22Rv1 (cell line): ENCODE data around the gene IMPDH2.

Experiments used
- H3K27ac ChIP-seq: fragments of 450-650 bp; 2 replicates; pipeline ENCODE4 v1.5.1; 2017
- ZFX ChIP-seq: fragments of 450-650 bp; IDR thresholded peaks from 2 replicates; pipeline ENCODE4 v1.6.1; 2017; ENCODE audit warnings: antibody characterized with exemption, borderline replicate concordance
- TF ChIP-seq, protein P1 (sequence below): fragments of 450-650 bp; IDR thresholded peaks from 2 replicates; pipeline ENCODE4 v1.5.1; 2017; ENCODE audit warnings: mild to moderate bottlenecking

The IMPDH2 gene

DNA sequence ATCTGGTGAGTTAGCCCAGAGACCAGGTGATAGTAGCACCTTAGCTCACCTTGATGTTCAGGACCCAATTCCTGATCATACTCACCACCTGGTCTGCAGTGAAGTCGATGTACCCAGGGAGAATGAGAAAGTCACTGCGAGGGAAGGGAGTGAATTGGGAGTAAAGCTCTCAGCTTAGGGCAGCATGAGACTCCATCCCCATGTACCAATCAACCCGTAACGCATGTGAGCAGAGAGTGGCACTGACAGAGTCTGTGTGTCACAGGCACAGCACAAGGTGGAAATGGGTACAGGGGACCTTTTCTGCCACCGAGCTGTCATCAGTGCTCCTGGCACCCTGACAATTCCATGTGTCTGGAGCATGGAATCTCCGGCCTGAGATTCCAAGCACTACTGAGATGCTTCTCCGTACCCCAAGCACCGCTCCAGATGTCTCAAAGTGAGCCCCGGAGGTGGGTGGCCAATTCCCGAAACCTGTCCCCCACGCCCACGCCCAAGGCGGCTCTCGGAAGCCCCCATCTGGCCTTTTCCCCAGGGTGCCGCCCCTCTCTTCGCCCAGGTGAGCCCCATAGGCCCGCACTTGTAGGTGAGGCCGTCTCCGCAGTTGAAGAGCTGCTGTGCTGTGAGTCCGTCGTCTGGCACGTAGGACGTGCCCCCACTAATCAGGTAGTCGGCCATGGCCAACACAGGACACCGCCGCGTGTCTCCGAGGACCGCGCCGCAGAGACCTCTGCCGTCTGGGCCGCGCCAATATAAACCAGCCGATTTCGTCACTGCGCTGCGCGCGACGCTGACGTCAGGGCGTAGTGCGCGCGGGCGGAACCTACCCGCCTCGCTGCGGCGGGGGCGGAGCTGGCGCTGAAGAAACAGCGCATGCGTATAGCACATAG lies at the start of gene IMPDH2:
IMPDH2 (minus strand) TSS at position 726 of the 890 bp plus-strand sequence; CDS start at position 678, 48 bp downstream.
- H3K27ac ChIP-seq, result peak within 1 kb of the TSS; percentile 98
- TF ChIP-seq, protein P1, sequence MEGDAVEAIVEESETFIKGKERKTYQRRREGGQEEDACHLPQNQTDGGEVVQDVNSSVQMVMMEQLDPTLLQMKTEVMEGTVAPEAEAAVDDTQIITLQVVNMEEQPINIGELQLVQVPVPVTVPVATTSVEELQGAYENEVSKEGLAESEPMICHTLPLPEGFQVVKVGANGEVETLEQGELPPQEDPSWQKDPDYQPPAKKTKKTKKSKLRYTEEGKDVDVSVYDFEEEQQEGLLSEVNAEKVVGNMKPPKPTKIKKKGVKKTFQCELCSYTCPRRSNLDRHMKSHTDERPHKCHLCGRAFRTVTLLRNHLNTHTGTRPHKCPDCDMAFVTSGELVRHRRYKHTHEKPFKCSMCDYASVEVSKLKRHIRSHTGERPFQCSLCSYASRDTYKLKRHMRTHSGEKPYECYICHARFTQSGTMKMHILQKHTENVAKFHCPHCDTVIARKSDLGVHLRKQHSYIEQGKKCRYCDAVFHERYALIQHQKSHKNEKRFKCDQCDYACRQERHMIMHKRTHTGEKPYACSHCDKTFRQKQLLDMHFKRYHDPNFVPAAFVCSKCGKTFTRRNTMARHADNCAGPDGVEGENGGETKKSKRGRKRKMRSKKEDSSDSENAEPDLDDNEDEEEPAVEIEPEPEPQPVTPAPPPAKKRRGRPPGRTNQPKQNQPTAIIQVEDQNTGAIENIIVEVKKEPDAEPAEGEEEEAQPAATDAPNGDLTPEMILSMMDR, result no peak
- TF ChIP-seq ZFX, result no peak

DNA sequence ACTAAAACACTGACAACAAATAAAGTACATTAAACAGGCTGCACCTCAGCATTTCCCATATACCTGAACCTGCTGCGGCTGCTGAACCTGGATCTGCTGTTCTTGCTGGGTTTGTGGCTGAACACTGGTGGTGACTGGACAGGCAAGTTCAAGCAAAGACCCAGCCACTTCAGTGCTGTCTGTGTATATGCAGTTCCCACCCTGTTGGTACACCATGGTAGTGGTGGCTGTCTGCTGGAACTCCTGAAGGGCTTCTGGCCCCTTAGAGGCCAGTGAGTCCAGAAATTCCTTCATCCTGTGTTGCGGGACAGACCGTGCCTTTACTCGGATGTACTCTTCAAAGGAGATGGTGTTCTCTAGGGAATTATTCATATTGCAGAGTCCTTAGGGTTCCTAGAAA lies 47.4 kb upstream of the IMPDH2 start:
- TF ChIP-seq ZFX, result no peak
- TF ChIP-seq, protein P1, result no peak
- no peak overlapping the region for H3K27ac ChIP-seq

DNA sequence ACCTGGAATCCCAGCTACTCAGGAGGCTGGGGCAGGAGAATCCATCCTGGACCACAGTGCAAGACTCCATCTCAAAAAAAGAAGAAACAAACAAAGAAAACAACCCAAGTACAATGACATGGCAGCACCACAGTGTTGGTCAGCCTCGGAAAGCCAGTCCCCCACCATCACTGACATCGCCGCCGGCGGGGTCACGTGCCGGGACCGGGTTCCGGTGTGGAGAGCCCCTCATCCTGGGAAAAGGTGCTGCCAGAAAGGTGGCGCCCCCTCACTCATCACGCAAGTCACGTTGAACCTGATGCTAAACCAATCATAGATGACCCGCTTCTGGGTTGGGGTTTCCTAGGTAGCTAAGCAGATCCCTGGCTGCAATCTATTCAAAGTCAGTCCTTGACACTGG lies 46.9 kb upstream of the IMPDH2 start:
- TF ChIP-seq, protein P1, result no peak
- TF ChIP-seq ZFX, result no peak
- no peak overlapping the region for H3K27ac ChIP-seq

DNA sequence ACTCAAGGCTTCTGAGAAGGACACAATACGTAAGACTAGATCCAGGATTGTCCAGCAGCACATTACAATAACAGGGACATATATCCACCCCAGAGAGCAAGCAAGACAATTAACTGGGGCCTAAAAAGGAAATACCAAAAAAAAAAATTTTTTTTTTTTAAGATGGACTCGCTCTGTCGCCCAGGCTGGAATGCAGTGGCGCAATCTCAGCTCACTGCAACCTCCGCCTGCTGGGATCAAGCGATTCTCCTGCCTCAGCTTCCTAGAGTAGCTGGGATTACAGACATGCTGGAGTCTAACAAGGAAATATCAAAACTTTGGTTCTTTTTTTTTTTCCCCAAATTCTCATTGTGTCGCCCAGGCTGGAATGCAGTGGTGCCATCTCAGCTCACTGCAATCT lies 28.8 kb upstream of the IMPDH2 start:
- TF ChIP-seq, protein P1, result no peak

DNA sequence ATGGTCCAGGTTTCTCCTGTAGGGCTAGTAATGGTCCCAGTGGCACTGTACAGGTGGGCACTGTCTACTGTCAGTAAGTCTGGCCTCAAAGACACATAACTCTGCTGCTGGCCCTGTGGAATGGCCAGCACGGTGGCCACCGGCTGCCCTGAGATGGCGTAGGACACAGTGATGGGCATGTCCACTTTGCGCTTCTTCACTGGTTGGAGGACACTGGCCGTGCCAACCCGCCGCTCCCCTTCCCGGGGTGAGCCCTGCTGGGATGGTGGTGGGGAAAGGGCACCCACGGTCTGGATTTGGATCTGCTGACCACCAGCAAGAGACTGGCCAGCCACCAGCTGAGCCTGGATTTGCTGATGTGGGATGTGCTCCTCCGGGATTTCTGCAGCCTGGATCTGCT lies 28.1 kb upstream of the IMPDH2 start:
- H3K27ac ChIP-seq, result no peak overlapping the region
- TF ChIP-seq, protein P1, result no peak
- no peak for TF ChIP-seq ZFX

More for the DNA sequence above, 28.8 kb upstream of the IMPDH2 start:
- H3K27ac ChIP-seq, result no peak overlapping the region

DNA sequence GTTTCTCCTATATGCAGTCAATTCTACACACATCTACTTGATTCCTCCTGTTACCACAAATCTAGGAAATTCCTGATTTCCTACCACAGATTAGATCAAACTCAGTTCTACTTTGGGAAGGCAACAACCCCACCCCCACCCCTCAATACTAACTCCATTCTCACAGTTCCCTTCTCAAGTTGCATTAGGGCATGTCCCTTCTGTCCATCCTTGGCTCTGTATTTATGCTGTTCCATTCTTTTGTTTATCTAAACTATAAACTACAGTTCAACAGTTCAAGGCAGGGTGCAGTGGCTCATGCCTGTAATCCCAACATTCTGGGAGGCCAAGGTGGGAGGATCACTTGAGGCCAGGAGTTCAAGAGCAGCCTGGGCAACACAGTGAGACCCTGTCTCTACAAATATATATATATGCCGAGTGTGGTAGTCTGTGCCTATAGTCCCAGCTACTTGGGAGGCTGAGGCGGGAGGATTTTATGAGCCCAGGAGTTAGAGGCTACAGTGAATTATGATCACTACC lies 25.2 kb upstream of the IMPDH2 start:
- H3K27ac ChIP-seq, result no peak overlapping the region
- TF ChIP-seq, protein P1, result no peak
- TF ChIP-seq ZFX, result no peak

DNA sequence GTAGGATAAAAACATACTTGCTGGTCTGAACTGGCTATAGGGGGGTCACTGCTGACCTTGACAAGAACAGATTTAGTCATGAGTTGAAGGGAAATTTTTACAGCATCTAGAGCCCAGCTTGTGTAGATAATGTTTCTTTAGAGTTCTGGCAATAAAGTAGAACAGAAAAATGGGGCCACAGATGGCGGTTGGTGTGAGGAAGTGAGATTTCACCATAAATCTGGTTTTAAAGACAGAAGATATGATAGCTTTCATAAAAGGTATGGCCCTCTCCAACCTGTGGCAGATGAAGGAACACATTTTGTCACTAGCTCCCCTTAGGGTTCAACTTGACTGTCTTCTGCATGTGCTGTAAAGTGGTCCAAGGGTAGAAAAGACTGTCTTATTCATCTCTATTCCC lies 24.3 kb upstream of the IMPDH2 start:
- no peak for TF ChIP-seq ZFX
- TF ChIP-seq, protein P1, result no peak
- no peak overlapping the region for H3K27ac ChIP-seq
